Measurements from ENCODE around the gene UBAC1.

The UBAC1 gene

GRCh38 chr9:135910757-135911156 is 50.4 kb downstream of the UBAC1 start:
- no peak for DNase-seq

- no peak for DNase-seq
Observed at GRCh38 chr9:135910216-135910615, 51.0 kb downstream of the UBAC1 start.

- DNase-seq, result no peak
Observed at GRCh38 chr9:135909371-135909770, 51.8 kb downstream of the UBAC1 start.

GRCh38 chr9:135908754-135909204 is 52.4 kb downstream of the UBAC1 start:
- DNase-seq, result no peak

GRCh38 chr9:135908093-135908753 is 53.0 kb downstream of the UBAC1 start:
- DNase-seq, result no peak

- peak; percentile 90 for DNase-seq
Observed at GRCh38 chr9:135907431-135908092, 53.6 kb downstream of the UBAC1 start, which contains the start of gene CAMSAP1. Gene CAMSAP1 (minus strand): TSS chr9:135907546. CDS start chr9:135907159, 387 bp downstream.

- no peak for DNase-seq
Observed at GRCh38 chr9:135907006-135907430, 54.2 kb downstream of the UBAC1 start.

- no peak for DNase-seq
Observed at GRCh38 chr9:135906291-135907005, 54.7 kb downstream of the UBAC1 start.

GRCh38 chr9:135905380-135906258 is 55.6 kb downstream of the UBAC1 start:
- DNase-seq, result no peak

- DNase-seq, result no peak
Observed at GRCh38 chr9:135903786-135904520, 57.2 kb downstream of the UBAC1 start.

GRCh38 chr9:135903358-135903656 is 57.9 kb downstream of the UBAC1 start:
- DNase-seq, result no peak

- DNase-seq, result no peak
Observed at GRCh38 chr9:135902655-135903357, 58.4 kb downstream of the UBAC1 start.

GRCh38 chr9:135901826-135902225 is 59.3 kb downstream of the UBAC1 start:
- no peak for DNase-seq

- DNase-seq, result no peak
Observed at GRCh38 chr9:135901031-135901758, 60.0 kb downstream of the UBAC1 start.

GRCh38 chr9:135898634-135899407 is 62.4 kb downstream of the UBAC1 start:
- no peak for DNase-seq

- no peak for DNase-seq
Observed at GRCh38 chr9:135896626-135897025, 64.5 kb downstream of the UBAC1 start.

GRCh38 chr9:135896205-135896604 is 65.0 kb downstream of the UBAC1 start:
- DNase-seq, result no peak

- DNase-seq, result no peak
Observed at GRCh38 chr9:135895202-135895848, 65.8 kb downstream of the UBAC1 start.

- no peak for DNase-seq
Observed at GRCh38 chr9:135893104-135893503, 68.1 kb downstream of the UBAC1 start.
